Measurements from ENCODE around the gene JAKMIP3. TPM values are rescaled to one million over a fixed set of nuclear protein-coding genes. Genes with fewer than 3 reads are reported as not detected.

The JAKMIP3 gene
- total and polyA plus RNA-seq, 9 of the 15 experiments (the other 6 are each of a cell fraction or from before 2014, with no cell fraction given): 0.04 TPM; not detected in 8

DNA sequence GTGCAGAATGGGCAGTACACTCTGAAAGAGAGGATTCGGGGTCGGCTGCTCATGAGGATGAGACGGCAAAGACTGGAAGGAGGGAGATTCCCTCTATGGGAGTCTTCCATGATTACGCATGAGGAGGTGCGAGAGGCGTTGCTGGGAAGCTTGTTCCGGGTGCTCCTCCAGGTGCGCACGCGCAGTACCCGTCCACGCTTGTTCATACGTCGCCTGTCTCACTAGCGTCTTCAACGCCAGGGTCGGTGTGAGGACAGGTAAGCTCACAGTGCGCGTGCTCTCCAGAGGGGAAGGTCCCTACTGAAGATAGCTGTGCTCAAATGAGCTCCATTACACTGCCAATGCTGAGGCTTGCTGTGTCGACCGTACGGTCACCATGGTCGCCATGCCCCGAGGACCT, 44.7 kb upstream of the JAKMIP3 start:
- Histone ChIP-seq H3K4me2 (ENCODE audit: insufficient read depth, low read length) (no peak overlapping the region), H3K4me1 (replicated peaks in 1 of 2; ENCODE audit: control insufficient read depth in 2 of 2, insufficient read depth in 2 of 2, low read length in 2 of 2) (peaks cover 7 to 22% of the 10 kb centered on the region in 2 experiments; a peak in 3 of 5 replicates), H3K9me1 (ENCODE audit: control insufficient read depth, insufficient read depth, low read length) (no peaks in the 10 kb centered on the region), H3K9me3 (replicated peaks; ENCODE audit: control insufficient read depth, insufficient read depth, low read depth, low read length) (no peaks in the 10 kb centered on the region), H3K27me3 (ENCODE audit: control insufficient read depth in 2 of 2, insufficient read depth in 2 of 2, low read length in 2 of 2) (peaks cover 13 to 19% of the 10 kb centered on the region in 2 experiments; a peak in 4 of 5 replicates), H3K36me3 (ENCODE audit: control insufficient read depth, insufficient read depth, low read length) (no peaks in the 10 kb centered on the region), H3K27ac (ENCODE audit: extremely low read depth, low read depth, low read length) (no peak overlapping the region), H3K4me3 (no peak overlapping the region), H4K20me1 (replicated peaks; ENCODE audit: control insufficient read depth, insufficient read depth, low read length) (no peaks in the 10 kb centered on the region), H3K9ac (ENCODE audit: insufficient read depth in 1 of 2, low read depth in 2 of 2, low read length in 2 of 2) (no peak overlapping the region), H3K79me2 (ENCODE audit: control insufficient read depth, insufficient read depth, low read length) (no peaks in the 10 kb centered on the region), H2AFZ (ENCODE audit: low read depth, low read length) (no peak overlapping the region)
- BruUV-seq (replicated peaks): no TSS peak
- ChIA-PET POLR2A (interaction anchor here (0.6 to 0.7 kb wide), 2 partner anchors 12 to 781 kb away, joined by 3 to 4 read pairs; no protein-coding TSS in a partner anchor), CTCF (ENCODE audit: low intra/inter-chr PET ratio) (no interaction called here)
- no peak for DNase-seq (ENCODE audit: extremely low read depth in 1 of 4, low spot score in 3 of 4)
- intact Hi-C loops (cut with micrococcal nuclease): loop anchor here (5.0 kb wide), 1 partner anchor 39 kb away; the partner anchor contains the start of gene BNIP3
- in situ Hi-C loops (cut with MboI): loop anchor here (5.0 kb wide), 1 partner anchor 134 kb away; no protein-coding TSS in a partner anchor
- 54% methylated on average over 20 of the region's 24 CpGs for WGBS (ENCODE audit: insufficient coverage, low coverage, missing lambda C conversion rate)
- no peak for ATAC-seq
- no peak for FAIRE-seq
- TF ChIP-seq SRSF9 (IDR thresholded peaks at IDR 0.05; ENCODE audit: borderline replicate concordance, low read depth, low read length): no peak
- TF ChIP-seq, protein P1, sequence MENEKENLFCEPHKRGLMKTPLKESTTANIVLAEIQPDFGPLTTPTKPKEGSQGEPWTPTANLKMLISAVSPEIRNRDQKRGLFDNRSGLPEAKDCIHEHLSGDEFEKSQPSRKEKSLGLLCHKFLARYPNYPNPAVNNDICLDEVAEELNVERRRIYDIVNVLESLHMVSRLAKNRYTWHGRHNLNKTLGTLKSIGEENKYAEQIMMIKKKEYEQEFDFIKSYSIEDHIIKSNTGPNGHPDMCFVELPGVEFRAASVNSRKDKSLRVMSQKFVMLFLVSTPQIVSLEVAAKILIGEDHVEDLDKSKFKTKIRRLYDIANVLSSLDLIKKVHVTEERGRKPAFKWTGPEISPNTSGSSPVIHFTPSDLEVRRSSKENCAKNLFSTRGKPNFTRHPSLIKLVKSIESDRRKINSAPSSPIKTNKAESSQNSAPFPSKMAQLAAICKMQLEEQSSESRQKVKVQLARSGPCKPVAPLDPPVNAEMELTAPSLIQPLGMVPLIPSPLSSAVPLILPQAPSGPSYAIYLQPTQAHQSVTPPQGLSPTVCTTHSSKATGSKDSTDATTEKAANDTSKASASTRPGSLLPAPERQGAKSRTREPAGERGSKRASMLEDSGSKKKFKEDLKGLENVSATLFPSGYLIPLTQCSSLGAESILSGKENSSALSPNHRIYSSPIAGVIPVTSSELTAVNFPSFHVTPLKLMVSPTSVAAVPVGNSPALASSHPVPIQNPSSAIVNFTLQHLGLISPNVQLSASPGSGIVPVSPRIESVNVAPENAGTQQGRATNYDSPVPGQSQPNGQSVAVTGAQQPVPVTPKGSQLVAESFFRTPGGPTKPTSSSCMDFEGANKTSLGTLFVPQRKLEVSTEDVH (IDR thresholded peaks at IDR 0.05; ENCODE audit: low read depth, partially characterized antibody): no peak
- no peak for TF ChIP-seq ZNF586 (CRISPR knock-in tag; conservative IDR thresholded peaks at IDR 0.05)
- no peak for TF ChIP-seq FOXA3 (CRISPR knock-in tag; conservative IDR thresholded peaks at IDR 0.05 in 1 of 2, IDR thresholded peaks at IDR 0.05 in 1 of 2)
- TF ChIP-seq MEIS2 (IDR thresholded peaks at IDR 0.05; ENCODE audit: partially characterized antibody): no peak
- no peak for TF ChIP-seq SAP30 (IDR thresholded peaks at IDR 0.05; ENCODE audit: borderline replicate concordance, insufficient read depth, low read depth, low read length, poor library complexity, severe bottlenecking)
- no peak for TF ChIP-seq KDM2B (CRISPR knock-in tag; IDR thresholded peaks at IDR 0.05)
- TF ChIP-seq HLTF (IDR thresholded peaks at IDR 0.05): no peak
- TF ChIP-seq, protein P2, sequence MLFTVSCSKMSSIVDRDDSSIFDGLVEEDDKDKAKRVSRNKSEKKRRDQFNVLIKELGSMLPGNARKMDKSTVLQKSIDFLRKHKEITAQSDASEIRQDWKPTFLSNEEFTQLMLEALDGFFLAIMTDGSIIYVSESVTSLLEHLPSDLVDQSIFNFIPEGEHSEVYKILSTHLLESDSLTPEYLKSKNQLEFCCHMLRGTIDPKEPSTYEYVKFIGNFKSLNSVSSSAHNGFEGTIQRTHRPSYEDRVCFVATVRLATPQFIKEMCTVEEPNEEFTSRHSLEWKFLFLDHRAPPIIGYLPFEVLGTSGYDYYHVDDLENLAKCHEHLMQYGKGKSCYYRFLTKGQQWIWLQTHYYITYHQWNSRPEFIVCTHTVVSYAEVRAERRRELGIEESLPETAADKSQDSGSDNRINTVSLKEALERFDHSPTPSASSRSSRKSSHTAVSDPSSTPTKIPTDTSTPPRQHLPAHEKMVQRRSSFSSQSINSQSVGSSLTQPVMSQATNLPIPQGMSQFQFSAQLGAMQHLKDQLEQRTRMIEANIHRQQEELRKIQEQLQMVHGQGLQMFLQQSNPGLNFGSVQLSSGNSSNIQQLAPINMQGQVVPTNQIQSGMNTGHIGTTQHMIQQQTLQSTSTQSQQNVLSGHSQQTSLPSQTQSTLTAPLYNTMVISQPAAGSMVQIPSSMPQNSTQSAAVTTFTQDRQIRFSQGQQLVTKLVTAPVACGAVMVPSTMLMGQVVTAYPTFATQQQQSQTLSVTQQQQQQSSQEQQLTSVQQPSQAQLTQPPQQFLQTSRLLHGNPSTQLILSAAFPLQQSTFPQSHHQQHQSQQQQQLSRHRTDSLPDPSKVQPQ (CRISPR knock-in tag; IDR thresholded peaks at IDR 0.05; ENCODE audit: borderline replicate concordance): no peak
- TF ChIP-seq ZNF347 (CRISPR knock-in tag; IDR thresholded peaks at IDR 0.05; ENCODE audit: low read depth): no peak
- no peak for TF ChIP-seq RBBP5 (IDR thresholded peaks at IDR 0.05; ENCODE audit: borderline replicate concordance, insufficient read depth, low read length, poor library complexity, severe bottlenecking)
- TF ChIP-seq TAF1 (IDR thresholded peaks at IDR 0.05; ENCODE audit: control insufficient read depth, extremely low read depth, insufficient read depth, low read length, severe bottlenecking): no peak
- TF ChIP-seq, protein P3, sequence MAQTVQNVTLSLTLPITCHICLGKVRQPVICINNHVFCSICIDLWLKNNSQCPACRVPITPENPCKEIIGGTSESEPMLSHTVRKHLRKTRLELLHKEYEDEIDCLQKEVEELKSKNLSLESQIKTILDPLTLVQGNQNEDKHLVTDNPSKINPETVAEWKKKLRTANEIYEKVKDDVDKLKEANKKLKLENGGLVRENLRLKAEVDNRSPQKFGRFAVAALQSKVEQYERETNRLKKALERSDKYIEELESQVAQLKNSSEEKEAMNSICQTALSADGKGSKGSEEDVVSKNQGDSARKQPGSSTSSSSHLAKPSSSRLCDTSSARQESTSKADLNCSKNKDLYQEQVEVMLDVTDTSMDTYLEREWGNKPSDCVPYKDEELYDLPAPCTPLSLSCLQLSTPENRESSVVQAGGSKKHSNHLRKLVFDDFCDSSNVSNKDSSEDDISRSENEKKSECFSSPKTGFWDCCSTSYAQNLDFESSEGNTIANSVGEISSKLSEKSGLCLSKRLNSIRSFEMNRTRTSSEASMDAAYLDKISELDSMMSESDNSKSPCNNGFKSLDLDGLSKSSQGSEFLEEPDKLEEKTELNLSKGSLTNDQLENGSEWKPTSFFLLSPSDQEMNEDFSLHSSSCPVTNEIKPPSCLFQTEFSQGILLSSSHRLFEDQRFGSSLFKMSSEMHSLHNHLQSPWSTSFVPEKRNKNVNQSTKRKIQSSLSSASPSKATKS (CRISPR knock-in tag; IDR thresholded peaks at IDR 0.05): no peak
- no peak for TF ChIP-seq PHTF2 (CRISPR knock-in tag; IDR thresholded peaks at IDR 0.05)

Data from K562 (cell line).